ENCODE measurements around the gene PGGT1B. TPM values are rescaled to one million over a fixed set of nuclear protein-coding genes. Genes with fewer than 3 reads are reported as not detected.

The PGGT1B gene
- total RNA-seq, 1 donor from 2014 or later = 38.4 TPM

GRCh38 chr5:115241881-115242642, 20.6 kb downstream of the PGGT1B start:
- Mint-ChIP-seq H3K9me3 (no peaks in the 10 kb centered on the region), H3K4me3 (no peak overlapping the region), H3K27me3 (ENCODE audit: low read depth) (no peaks in the 10 kb centered on the region), H3K27ac (ENCODE audit: unreplicated experiment) (no peak overlapping the region), H3K4me1 (no peaks in the 10 kb centered on the region), H3K36me3 (ENCODE audit: low read depth) (no peaks in the 10 kb centered on the region)
- no peak for DNase-seq (ENCODE audit: low read depth, low spot score)
- TF ChIP-seq CTCF (conservative IDR thresholded peaks at IDR 0.05) = no peak

GRCh38 chr5:115237066-115237465, 25.6 kb downstream of the PGGT1B start:
- DNase-seq (ENCODE audit: low read depth, low spot score) = no peak
- H3K27me3 Mint-ChIP-seq (ENCODE audit: low read depth) = no peaks in the 10 kb centered on the region
- no peak overlapping the region for H3K4me3 Mint-ChIP-seq
- peaks cover under 1% of the 10 kb centered on the region for H3K36me3 Mint-ChIP-seq (ENCODE audit: low read depth)
- TF ChIP-seq CTCF (conservative IDR thresholded peaks at IDR 0.05) = no peak
- no peak overlapping the region for H3K27ac Mint-ChIP-seq (ENCODE audit: unreplicated experiment)
- no peaks in the 10 kb centered on the region for H3K4me1 Mint-ChIP-seq
- H3K9me3 Mint-ChIP-seq = no peaks in the 10 kb centered on the region

- Mint-ChIP-seq H3K9me3 (no peaks in the 10 kb centered on the region), H3K4me3 (no peak overlapping the region), H3K27me3 (ENCODE audit: low read depth) (no peaks in the 10 kb centered on the region), H3K36me3 (ENCODE audit: low read depth) (peaks cover 3% of the 10 kb centered on the region), H3K27ac (ENCODE audit: unreplicated experiment) (no peak overlapping the region), H3K4me1 (no peaks in the 10 kb centered on the region)
- no peak for DNase-seq (ENCODE audit: low read depth, low spot score)
- no peak for TF ChIP-seq CTCF (conservative IDR thresholded peaks at IDR 0.05)
These were observed 26.1 kb downstream of the PGGT1B start for GRCh38 chr5:115236599-115236998.

- Mint-ChIP-seq H3K36me3 (ENCODE audit: low read depth) (peaks cover 14% of the 10 kb centered on the region), H3K27me3 (ENCODE audit: low read depth) (no peaks in the 10 kb centered on the region), H3K27ac (ENCODE audit: unreplicated experiment) (no peak overlapping the region), H3K4me1 (no peaks in the 10 kb centered on the region), H3K4me3 (no peak overlapping the region), H3K9me3 (no peaks in the 10 kb centered on the region)
- no peak for DNase-seq (ENCODE audit: low read depth, low spot score)
- TF ChIP-seq CTCF (conservative IDR thresholded peaks at IDR 0.05) = no peak
These were observed 31.1 kb downstream of the PGGT1B start for GRCh38 chr5:115231598-115231997.

GRCh38 chr5:115229606-115230005, 33.1 kb downstream of the PGGT1B start:
- Mint-ChIP-seq H3K27me3 (ENCODE audit: low read depth) (no peaks in the 10 kb centered on the region), H3K9me3 (no peaks in the 10 kb centered on the region), H3K4me3 (no peak overlapping the region), H3K4me1 (no peaks in the 10 kb centered on the region), H3K36me3 (ENCODE audit: low read depth) (peaks cover 14% of the 10 kb centered on the region), H3K27ac (ENCODE audit: unreplicated experiment) (no peak overlapping the region)
- TF ChIP-seq CTCF (conservative IDR thresholded peaks at IDR 0.05) = no peak
- DNase-seq (ENCODE audit: low read depth, low spot score) = no peak
